ENCODE data around the gene CEACAM18.
"Not testable (repeated sequence)": the region's sequence is repeated elsewhere in the genome, so short reads cannot be mapped to it uniquely, and the experiment has no call there.

CEACAM18 gene

DNA sequence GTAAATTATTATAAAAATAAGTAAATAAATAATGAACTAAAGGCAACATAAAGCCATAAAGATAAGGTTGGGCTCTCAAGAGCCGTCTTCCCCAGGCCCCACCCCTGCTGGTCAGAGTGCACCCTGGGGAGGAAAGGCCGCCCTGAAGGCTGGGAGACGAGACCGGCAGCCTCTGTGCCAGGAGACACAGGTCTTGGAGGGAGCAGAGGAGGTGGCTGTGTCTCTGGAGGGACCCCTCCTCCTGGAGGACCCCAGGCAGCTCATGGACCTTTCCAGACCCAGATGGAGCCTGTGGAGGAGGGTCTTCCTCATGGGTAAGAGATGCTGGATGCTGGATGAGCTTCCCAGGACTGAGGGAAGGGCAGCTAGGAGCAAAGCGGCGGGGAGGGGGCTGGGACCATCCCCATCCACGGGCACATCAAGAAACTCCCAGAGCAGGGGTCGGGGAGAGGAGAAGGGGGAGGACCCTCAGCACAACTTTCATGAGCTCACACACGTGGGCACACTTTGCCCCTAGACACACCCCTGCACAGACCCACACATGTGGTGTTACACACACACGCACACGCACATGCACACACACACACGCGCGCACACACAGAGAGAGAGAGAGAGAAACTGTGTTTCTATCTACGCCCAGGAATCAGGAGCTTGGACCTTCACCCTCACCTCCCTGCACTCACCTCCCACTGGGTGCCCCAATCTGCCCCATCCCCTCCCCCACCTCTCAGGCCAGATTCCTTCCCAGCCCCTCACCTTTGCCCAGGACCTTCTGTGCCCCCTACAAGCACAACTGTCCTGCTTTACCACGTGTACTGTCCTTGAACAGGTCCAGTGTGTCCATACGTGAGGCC lies at the start of gene CEACAM18:
Gene CEACAM18, plus strand, starts transcription at position 159 of the 854 bp plus-strand sequence.
- no peak for DNase-seq

GRCh38 chr19:51430221-51430620 lies 48.1 kb upstream of the CEACAM18 start:
- DNase-seq = no peak

GRCh38 chr19:51431124-51431523 lies 47.2 kb upstream of the CEACAM18 start:
- DNase-seq = no peak

GRCh38 chr19:51433043-51433442 lies 45.3 kb upstream of the CEACAM18 start:
- no peak for DNase-seq

GRCh38 chr19:51434456-51434855 lies 43.9 kb upstream of the CEACAM18 start:
- no peak for DNase-seq

- DNase-seq = no peak
Measured at GRCh38 chr19:51439021-51439465, 39.3 kb upstream of the CEACAM18 start.

- DNase-seq = no peak
Measured at GRCh38 chr19:51440052-51440451, 38.3 kb upstream of the CEACAM18 start.

- DNase-seq = no peak
Measured at GRCh38 chr19:51440846-51441409, 37.4 kb upstream of the CEACAM18 start.

GRCh38 chr19:51441410-51442390 lies 36.6 kb upstream of the CEACAM18 start:
- no peak for DNase-seq

GRCh38 chr19:51447510-51447909 lies 30.8 kb upstream of the CEACAM18 start:
- DNase-seq = not testable (repeated sequence)

DNA sequence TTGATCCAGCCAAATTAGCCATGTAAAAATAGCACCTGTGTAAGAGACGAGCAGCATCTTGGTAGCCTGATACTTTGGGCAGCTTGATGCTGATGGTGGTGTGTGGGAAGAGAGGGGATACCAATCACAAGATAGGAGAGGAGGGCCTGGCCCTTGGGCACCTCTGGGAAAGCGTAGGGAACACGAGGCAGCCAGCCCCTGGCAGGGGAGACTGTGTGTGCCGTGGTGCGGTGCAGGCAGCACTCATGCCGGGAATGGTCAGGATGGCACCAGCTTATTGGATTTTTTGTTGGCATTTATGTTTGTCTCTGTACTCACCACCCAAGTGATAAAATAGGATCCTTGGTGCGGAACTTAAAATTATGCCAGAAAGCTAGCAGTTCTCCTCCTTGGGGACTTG lies 30.3 kb upstream of the CEACAM18 start:
- DNase-seq = no peak

DNA sequence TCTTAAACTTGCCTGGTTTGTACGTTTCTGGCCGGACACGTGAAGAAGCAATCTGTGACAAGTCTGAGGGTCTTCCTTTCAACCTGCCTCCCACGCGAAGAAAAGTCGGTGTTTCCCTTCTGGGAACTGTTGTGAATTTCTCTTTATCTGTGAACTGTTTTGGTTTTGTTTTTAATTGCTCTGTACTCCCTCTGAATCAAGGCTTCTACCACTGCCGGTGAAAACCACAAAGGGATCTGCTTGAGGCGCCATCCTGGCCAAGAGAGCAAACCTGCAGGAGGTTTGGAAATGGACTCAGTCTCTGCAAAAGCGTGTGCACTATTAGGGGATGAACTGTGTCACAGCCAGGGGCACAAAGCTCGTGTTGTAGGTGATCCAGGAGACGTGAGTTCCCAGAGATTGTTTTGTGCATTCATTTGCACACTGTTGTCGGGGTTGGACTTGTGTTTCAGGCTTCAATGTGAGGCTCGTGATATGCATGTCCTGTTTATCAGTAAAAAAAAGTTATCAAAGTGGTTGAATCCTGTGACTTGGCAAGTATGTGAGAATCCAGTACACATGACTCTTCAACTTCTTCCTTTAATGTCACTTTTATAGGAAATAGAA lies 29.8 kb upstream of the CEACAM18 start:
- DNase-seq = no peak

- no peak for DNase-seq
Measured at GRCh38 chr19:51450730-51451307, 27.5 kb upstream of the CEACAM18 start.

- DNase-seq = no peak
Measured at GRCh38 chr19:51456541-51457290, 21.6 kb upstream of the CEACAM18 start.

DNA sequence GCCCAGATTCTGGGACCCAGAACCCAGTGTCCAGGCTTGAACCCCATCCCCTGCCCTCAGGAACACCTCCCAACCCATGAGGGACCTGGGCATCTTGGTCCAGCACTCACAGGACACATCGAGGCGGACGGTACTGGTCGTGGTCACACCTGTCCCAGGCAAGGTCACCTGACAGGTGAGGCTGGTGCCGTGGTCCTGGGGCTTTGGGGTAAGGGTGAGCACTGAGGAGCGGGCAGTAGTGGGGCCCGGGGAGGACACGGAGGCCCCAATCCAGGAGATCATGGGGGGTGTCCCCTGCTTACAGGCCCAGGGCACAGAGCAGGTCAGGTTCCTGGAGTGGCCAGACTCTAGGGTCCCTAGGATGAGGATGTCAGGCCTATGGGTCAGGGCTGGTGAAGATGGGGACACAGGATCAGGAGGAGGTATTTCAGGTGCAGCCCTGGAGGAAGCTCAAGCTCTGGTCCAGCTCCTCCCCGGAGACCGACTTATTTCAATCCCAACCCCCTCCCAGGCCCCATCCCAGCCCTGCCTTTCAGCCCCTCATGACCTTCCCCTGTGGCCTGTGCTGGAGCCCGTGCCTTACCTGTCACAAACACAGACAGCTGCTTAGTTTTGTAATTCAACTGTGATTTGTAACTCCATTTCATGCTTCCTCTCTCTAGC lies 20.9 kb upstream of the CEACAM18 start:
- no peak for DNase-seq

- DNase-seq = no peak
Measured at GRCh38 chr19:51458051-51458645, 20.2 kb upstream of the CEACAM18 start, which contains the start of gene SIGLEC8. Gene SIGLEC8 (minus strand): TSS chr19:51458454. CDS start chr19:51458387, 67 bp downstream.

DNA sequence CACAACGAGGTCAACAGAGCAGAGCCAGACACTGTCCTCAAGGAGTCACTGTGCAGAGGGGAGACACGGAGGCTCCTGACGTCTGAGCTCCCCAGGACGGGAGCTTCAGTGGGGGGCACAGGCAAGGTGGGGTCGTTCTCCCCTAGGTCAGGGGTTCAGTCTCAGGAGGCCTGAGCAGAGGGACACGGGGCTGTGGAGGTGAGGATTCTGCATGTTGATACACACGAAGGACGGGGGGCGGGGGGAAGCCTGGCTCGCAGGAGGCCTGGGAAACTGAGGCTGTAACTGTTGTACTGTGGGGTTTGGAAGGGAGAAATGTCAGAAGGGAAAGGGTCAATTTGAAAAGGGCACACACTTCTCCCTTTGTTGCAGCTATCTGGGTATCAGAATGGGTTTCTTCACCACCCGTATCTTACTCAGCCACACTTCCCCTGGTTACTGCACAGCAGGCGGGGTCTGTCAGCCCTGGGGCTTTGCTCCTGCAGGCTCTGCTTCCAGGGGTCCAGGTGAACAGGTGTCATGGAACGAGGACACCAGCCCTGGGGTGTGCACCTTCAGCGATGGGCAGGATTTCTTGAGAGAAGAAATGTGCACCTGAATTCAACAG lies 19.3 kb upstream of the CEACAM18 start:
- DNase-seq = no peak

DNA sequence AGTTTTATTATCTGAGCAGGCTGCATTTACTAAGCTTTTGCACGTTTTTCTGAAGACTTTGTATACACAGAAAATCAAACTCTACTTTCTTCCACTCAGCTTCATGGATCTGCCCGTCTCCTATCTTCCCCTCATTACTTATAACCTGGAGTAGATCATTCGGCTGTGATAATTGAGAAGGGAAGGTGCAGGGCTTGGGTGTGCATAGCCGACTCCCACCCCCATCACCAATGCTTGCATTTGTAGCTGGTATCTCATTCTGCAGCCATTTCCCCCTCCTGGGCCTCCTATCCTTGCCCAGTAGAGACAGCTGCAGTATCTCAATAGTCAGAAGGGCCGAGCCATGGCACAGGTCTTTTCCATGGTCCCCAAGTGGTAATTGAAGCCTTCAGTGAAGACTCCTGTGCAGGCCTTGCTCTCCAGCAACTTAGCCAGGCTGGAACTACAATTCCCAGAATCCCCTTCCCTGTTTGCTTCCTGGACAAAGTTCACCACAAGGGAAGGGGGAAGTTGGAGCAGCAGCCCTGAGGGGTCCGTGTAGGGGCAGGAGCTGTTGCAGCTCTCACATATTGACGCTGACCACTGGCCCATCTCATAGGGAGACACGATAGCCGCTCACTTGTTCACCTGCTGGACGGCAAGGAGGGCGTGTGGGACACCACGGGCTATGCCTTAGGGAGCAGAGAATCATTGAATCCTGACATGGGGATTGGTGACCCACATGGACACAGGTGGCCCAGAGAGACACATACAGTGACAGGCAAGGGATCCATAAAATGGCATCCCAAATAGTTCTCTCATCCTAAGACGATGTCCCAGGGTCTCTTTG lies 18.0 kb upstream of the CEACAM18 start:
- no peak for DNase-seq

GRCh38 chr19:51461723-51462161 lies 16.6 kb upstream of the CEACAM18 start:
- DNase-seq = no peak
